ENCODE results near the gene RC3H2. TPM values are rescaled to one million over a fixed set of nuclear protein-coding genes. Genes with fewer than 3 reads are reported as not detected.

The RC3H2 gene
- total RNA-seq, 1 experiment from 2014 or later, result 37.5 TPM

DNA sequence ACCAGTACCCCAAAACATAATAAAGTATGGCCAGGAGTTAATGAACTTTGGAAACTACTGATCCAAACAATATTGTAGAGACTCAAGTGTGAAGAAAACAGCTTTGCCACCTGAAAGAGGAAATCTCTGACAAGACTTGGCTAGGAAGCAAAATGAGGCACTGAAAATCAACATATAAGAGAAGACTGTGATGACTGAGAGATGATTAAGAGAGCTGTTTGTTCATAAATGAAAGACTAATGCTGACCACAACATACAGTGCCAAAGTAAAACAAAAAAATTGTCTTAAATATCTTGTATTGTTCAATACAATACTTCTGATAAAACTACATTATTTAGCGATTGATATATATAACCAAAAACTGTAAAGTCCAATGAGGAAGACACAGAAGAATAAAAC lies 7.2 kb downstream of the RC3H2 start (continued):
- TF ChIP-seq, protein P1, sequence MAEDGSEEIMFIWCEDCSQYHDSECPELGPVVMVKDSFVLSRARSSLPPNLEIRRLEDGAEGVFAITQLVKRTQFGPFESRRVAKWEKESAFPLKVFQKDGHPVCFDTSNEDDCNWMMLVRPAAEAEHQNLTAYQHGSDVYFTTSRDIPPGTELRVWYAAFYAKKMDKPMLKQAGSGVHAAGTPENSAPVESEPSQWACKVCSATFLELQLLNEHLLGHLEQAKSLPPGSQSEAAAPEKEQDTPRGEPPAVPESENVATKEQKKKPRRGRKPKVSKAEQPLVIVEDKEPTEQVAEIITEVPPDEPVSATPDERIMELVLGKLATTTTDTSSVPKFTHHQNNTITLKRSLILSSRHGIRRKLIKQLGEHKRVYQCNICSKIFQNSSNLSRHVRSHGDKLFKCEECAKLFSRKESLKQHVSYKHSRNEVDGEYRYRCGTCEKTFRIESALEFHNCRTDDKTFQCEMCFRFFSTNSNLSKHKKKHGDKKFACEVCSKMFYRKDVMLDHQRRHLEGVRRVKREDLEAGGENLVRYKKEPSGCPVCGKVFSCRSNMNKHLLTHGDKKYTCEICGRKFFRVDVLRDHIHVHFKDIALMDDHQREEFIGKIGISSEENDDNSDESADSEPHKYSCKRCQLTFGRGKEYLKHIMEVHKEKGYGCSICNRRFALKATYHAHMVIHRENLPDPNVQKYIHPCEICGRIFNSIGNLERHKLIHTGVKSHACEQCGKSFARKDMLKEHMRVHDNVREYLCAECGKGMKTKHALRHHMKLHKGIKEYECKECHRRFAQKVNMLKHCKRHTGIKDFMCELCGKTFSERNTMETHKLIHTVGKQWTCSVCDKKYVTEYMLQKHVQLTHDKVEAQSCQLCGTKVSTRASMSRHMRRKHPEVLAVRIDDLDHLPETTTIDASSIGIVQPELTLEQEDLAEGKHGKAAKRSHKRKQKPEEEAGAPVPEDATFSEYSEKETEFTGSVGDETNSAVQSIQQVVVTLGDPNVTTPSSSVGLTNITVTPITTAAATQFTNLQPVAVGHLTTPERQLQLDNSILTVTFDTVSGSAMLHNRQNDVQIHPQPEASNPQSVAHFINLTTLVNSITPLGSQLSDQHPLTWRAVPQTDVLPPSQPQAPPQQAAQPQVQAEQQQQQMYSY (CRISPR knock-in tag; IDR thresholded peaks at IDR 0.05), result no peak
- TF ChIP-seq ZNF232 (CRISPR knock-in tag; IDR thresholded peaks at IDR 0.05), result no peak
- no peak for TF ChIP-seq ZBTB21 (CRISPR knock-in tag; IDR thresholded peaks at IDR 0.05; ENCODE audit: borderline replicate concordance)
- TF ChIP-seq ESRRA (CRISPR knock-in tag; IDR thresholded peaks at IDR 0.05; ENCODE audit: borderline replicate concordance), result no peak
- TF ChIP-seq JUN (CRISPR knock-in tag; IDR thresholded peaks at IDR 0.05), result no peak
- TF ChIP-seq, protein P2, sequence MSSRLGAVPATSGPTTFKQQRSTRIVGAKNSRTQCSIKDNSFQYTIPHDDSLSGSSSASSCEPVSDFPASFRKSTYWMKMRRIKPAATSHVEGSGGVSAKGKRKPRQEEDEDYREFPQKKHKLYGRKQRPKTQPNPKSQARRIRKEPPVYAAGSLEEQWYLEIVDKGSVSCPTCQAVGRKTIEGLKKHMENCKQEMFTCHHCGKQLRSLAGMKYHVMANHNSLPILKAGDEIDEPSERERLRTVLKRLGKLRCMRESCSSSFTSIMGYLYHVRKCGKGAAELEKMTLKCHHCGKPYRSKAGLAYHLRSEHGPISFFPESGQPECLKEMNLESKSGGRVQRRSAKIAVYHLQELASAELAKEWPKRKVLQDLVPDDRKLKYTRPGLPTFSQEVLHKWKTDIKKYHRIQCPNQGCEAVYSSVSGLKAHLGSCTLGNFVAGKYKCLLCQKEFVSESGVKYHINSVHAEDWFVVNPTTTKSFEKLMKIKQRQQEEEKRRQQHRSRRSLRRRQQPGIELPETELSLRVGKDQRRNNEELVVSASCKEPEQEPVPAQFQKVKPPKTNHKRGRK (CRISPR knock-in tag; IDR thresholded peaks at IDR 0.05; ENCODE audit: borderline replicate concordance), result no peak

DNA sequence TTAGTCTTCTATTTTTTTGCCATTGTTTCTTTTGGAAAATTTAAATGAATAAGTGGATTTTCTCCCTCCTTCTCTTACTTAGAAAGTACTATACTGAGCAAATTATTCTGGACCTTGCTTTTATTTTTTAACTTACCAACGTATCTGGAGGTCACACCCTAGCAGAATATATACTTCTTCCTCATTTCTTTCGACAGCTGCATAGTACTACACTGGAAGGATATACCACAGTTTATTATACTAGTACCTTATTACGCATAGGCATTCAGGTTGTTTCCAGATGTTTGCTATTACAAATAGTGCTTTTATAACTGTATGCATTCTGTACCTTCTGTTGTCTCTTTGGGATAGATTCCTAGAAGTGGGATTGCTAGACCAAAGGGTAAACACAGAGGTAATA lies 16.7 kb downstream of the RC3H2 start:
- CTCF ChIA-PET, result no interaction called here
- H3K9me3 Mint-ChIP-seq, result no peaks in the 10 kb centered on the region
- POLR2A ChIA-PET, result no interaction called here
- no peak overlapping the region for H3K4me3 Mint-ChIP-seq
- DNase-seq (ENCODE audit: low spot score) (no peak), ATAC-seq (no peak)
- peaks cover 48% of the 10 kb centered on the region for H3K36me3 Mint-ChIP-seq
- H3K4me1 Mint-ChIP-seq, result no peaks in the 10 kb centered on the region
- no peaks in the 10 kb centered on the region for H3K27me3 Mint-ChIP-seq (ENCODE audit: low read depth)
- H3K27ac Mint-ChIP-seq, result no peak overlapping the region
- TF ChIP-seq NR1H2 (CRISPR knock-in tag; IDR thresholded peaks at IDR 0.05) (no peak), ZNF121 (CRISPR knock-in tag; IDR thresholded peaks at IDR 0.05) (no peak), ZNF416 (CRISPR knock-in tag; IDR thresholded peaks at IDR 0.05) (no peak), NFYB (CRISPR knock-in tag; conservative IDR thresholded peaks at IDR 0.05; ENCODE audit: low read depth) (no peak), MXD4 (CRISPR knock-in tag; IDR thresholded peaks at IDR 0.05; ENCODE audit: borderline replicate concordance) (no peak), OVOL2 (CRISPR knock-in tag; IDR thresholded peaks at IDR 0.05; ENCODE audit: borderline replicate concordance) (no peak), CREM (CRISPR knock-in tag; IDR thresholded peaks at IDR 0.05) (no peak), ATF1 (CRISPR knock-in tag; IDR thresholded peaks at IDR 0.05) (no peak), MYBL2 (CRISPR knock-in tag; IDR thresholded peaks at IDR 0.05) (no peak)
- TF ChIP-seq, protein P3, sequence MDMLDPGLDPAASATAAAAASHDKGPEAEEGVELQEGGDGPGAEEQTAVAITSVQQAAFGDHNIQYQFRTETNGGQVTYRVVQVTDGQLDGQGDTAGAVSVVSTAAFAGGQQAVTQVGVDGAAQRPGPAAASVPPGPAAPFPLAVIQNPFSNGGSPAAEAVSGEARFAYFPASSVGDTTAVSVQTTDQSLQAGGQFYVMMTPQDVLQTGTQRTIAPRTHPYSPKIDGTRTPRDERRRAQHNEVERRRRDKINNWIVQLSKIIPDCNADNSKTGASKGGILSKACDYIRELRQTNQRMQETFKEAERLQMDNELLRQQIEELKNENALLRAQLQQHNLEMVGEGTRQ (CRISPR knock-in tag; IDR thresholded peaks at IDR 0.05), result no peak
- TF ChIP-seq, protein P4, sequence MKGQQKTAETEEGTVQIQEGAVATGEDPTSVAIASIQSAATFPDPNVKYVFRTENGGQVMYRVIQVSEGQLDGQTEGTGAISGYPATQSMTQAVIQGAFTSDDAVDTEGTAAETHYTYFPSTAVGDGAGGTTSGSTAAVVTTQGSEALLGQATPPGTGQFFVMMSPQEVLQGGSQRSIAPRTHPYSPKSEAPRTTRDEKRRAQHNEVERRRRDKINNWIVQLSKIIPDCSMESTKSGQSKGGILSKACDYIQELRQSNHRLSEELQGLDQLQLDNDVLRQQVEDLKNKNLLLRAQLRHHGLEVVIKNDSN (CRISPR knock-in tag; IDR thresholded peaks at IDR 0.05), result no peak
- TF ChIP-seq, protein P5, sequence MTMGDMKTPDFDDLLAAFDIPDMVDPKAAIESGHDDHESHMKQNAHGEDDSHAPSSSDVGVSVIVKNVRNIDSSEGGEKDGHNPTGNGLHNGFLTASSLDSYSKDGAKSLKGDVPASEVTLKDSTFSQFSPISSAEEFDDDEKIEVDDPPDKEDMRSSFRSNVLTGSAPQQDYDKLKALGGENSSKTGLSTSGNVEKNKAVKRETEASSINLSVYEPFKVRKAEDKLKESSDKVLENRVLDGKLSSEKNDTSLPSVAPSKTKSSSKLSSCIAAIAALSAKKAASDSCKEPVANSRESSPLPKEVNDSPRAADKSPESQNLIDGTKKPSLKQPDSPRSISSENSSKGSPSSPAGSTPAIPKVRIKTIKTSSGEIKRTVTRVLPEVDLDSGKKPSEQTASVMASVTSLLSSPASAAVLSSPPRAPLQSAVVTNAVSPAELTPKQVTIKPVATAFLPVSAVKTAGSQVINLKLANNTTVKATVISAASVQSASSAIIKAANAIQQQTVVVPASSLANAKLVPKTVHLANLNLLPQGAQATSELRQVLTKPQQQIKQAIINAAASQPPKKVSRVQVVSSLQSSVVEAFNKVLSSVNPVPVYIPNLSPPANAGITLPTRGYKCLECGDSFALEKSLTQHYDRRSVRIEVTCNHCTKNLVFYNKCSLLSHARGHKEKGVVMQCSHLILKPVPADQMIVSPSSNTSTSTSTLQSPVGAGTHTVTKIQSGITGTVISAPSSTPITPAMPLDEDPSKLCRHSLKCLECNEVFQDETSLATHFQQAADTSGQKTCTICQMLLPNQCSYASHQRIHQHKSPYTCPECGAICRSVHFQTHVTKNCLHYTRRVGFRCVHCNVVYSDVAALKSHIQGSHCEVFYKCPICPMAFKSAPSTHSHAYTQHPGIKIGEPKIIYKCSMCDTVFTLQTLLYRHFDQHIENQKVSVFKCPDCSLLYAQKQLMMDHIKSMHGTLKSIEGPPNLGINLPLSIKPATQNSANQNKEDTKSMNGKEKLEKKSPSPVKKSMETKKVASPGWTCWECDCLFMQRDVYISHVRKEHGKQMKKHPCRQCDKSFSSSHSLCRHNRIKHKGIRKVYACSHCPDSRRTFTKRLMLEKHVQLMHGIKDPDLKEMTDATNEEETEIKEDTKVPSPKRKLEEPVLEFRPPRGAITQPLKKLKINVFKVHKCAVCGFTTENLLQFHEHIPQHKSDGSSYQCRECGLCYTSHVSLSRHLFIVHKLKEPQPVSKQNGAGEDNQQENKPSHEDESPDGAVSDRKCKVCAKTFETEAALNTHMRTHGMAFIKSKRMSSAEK (CRISPR knock-in tag; IDR thresholded peaks at IDR 0.05; ENCODE audit: borderline replicate concordance), result no peak
- TF ChIP-seq, protein P6, sequence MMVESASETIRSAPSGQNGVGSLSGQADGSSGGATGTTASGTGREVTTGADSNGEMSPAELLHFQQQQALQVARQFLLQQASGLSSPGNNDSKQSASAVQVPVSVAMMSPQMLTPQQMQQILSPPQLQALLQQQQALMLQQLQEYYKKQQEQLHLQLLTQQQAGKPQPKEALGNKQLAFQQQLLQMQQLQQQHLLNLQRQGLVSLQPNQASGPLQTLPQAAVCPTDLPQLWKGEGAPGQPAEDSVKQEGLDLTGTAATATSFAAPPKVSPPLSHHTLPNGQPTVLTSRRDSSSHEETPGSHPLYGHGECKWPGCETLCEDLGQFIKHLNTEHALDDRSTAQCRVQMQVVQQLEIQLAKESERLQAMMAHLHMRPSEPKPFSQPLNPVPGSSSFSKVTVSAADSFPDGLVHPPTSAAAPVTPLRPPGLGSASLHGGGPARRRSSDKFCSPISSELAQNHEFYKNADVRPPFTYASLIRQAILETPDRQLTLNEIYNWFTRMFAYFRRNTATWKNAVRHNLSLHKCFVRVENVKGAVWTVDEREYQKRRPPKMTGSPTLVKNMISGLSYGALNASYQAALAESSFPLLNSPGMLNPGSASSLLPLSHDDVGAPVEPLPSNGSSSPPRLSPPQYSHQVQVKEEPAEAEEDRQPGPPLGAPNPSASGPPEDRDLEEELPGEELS (CRISPR knock-in tag; IDR thresholded peaks at IDR 0.05), result no peak
- TF ChIP-seq, protein P7, sequence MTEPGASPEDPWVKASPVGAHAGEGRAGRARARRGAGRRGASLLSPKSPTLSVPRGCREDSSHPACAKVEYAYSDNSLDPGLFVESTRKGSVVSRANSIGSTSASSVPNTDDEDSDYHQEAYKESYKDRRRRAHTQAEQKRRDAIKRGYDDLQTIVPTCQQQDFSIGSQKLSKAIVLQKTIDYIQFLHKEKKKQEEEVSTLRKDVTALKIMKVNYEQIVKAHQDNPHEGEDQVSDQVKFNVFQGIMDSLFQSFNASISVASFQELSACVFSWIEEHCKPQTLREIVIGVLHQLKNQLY (CRISPR knock-in tag; IDR thresholded peaks at IDR 0.05), result no peak

All from WTC11 (cell line).